D721Med (cell line): ENCODE data around the gene GABPB2.

Source experiments
- DNase-seq: peaks from one replicate; pipeline ENCODE4 v3.0.0; 2011; ENCODE audit warnings: low spot score; ENCODE audit not compliant: insufficient read length
- FAIRE-seq: peaks from 2 replicates; lab custom pipeline; 2011; peaks lifted over from hg19 to GRCh38; lab: Jason Lieb, UNC
- CTCF ChIP-seq: IDR thresholded peaks from 2 replicates; pipeline ENCODE4 v1.5.1; 2012; ENCODE audit warnings: mild to moderate bottlenecking, control low read depth; ENCODE audit not compliant: insufficient read depth; ENCODE audit errors: missing control alignments

The GABPB2 gene

GRCh38 chr1:151106894-151107293, 36.3 kb downstream of the GABPB2 start:
- FAIRE-seq: no peak
- no peak for DNase-seq
- TF ChIP-seq CTCF: no peak

- DNase-seq (no peak), FAIRE-seq (no peak)
- no peak for TF ChIP-seq CTCF
Measured at GRCh38 chr1:151108331-151108730, 37.8 kb downstream of the GABPB2 start.

- TF ChIP-seq CTCF: no peak
- FAIRE-seq (no peak), DNase-seq (no peak)
Measured at GRCh38 chr1:151113877-151114276, 43.3 kb downstream of the GABPB2 start.

- FAIRE-seq (no peak), DNase-seq (no peak)
- no peak for TF ChIP-seq CTCF
Measured at GRCh38 chr1:151124763-151125403, 54.3 kb downstream of the GABPB2 start.

GRCh38 chr1:151128800-151129199, 58.2 kb downstream of the GABPB2 start:
- FAIRE-seq: no peak
- no peak for DNase-seq
- TF ChIP-seq CTCF: no peak

GRCh38 chr1:151130987-151131586, 60.5 kb downstream of the GABPB2 start:
- DNase-seq (no peak), FAIRE-seq (no peak)
- no peak for TF ChIP-seq CTCF

GRCh38 chr1:151131701-151132334, 61.3 kb downstream of the GABPB2 start:
- DNase-seq (no peak), FAIRE-seq (no peak)
- TF ChIP-seq CTCF: no peak
